Ovary (tissue), 9 donors: ENCODE data around the gene PLXNB2. TPM values are rescaled to one million over a fixed set of nuclear protein-coding genes. Genes with fewer than 3 reads are reported as not detected.

Experiments used
- DNase-seq, 5 donors: peaks; one replicate each; pipeline ENCODE4 v3.0.0-alpha.2; 2019 to 2020
- H3K27ac ChIP-seq, 2 donors: fragments of 200-600 bp; one replicate each; pipeline versions ENCODE4 v1.5.1 to v1.8.0; 2019 to 2022
- H3K27me3 ChIP-seq: fragments of 200-600 bp; one replicate; pipeline ENCODE4 v1.8.0; 2022
- H3K36me3 ChIP-seq: fragments of 200-600 bp; sonication (generic); one replicate; pipeline ENCODE4 v1.5.1; 2019
- H3K4me1 ChIP-seq: one replicate; pipeline ENCODE4 v1.8.1; 2013; ENCODE audit warnings: mild to moderate bottlenecking, moderate library complexity; ENCODE audit not compliant: insufficient read depth
- H3K4me3 ChIP-seq: fragments of 200-600 bp; sonication (generic); one replicate; pipeline ENCODE4 v1.5.1; 2017
- H3K9me3 ChIP-seq, 2 donors: fragments of 200-600 bp in 1 of 2; sonication (generic) in 1 of 2; one replicate each; pipeline versions ENCODE4 v1.5.1 to v1.8.1; 2013 to 2019; ENCODE audit warnings: mild to moderate bottlenecking in 1 of 2, moderate library complexity in 1 of 2
- EP300 ChIP-seq: sonication (generic); formaldehyde crosslinking; IDR thresholded peaks from one replicate; pipeline ENCODE4 v1.6.1; 2017; ENCODE audit warnings: antibody characterized with exemption
- POLR2A ChIP-seq: fragments of 450-650 bp; IDR thresholded peaks from one replicate; pipeline ENCODE4 v1.6.1; 2017; ENCODE audit warnings: antibody characterized with exemption, mild to moderate bottlenecking, moderate library complexity
- WGBS, 3 donors: extraction: QIAGEN DNeasy Blood & Tissue Kit in 1 of 3; methylation state at CpG; one replicate each; pipeline versions ENCODE4 v1.1.5 to v1.1.7; 2013 to 2017; 5-methylcytosine and 5-hydroxymethylcytosine counted together
- intact Hi-C, 4 donors: fragments of 100-400 bp; cut with DNase I; formaldehyde crosslinking; loops; one replicate each; pipeline versions ENCODE4 v1.11.0 to v1.15.1; 2022 to 2023
- polyA plus RNA-seq, 2 donors: library from polyadenylated mRNA; stranded (reverse); fragments of 200-250 nt in 1 of 2; fragments of 350-450 nt in 1 of 2; fragmentation: Illumina TruSeq in 1 of 2; extraction: RNeasy Lipid Tissue Mini Kit (QIAGEN cat#74804) in 1 of 2; gene quantifications; one replicate each; pipeline ENCODE4 v1.2.3, GENCODE V29; 2013 to 2014
- total RNA-seq, 7 donors: library from RNA; depleted of rRNA in 2 of 7; stranded (reverse); fragments of >200 nt in 2 of 7; fragmentation: NEBNext Ultra II Directional in 3 of 7; extraction: Animal tissue kit (Norgen Biotek cat#: 25700) in 3 of 7; gene quantifications; one replicate each; pipeline versions ENCODE4 v1.1.0 to v1.2.4, GENCODE V29; 2016 to 2023
- TF ChIP-seq, protein P1 (sequence below), 3 donors: fragments of 450-650 bp in 2 of 3; fragments of 200-600 bp in 1 of 3; IDR thresholded peaks; one replicate each; pipeline versions ENCODE4 v1.5.1 to v1.8.0; 2016 to 2022; ENCODE audit warnings: antibody characterized with exemption in 3 of 3, mild to moderate bottlenecking in 1 of 3
- donor health status: DM: no; HTN: no; CAD: no; lungs with moderate emphysema.
- donor health status: DM: no; HTN: no; CAD: no.
- donor health status: Bipolar disorder and iron deficiency.
- donor health status: DM: yes; HTN: yes; CAD: no.
- donor health status: DM: no; HTN: no; CAD: no.
- donor health status: DM: yes; HTN: yes; CAD: no.

PLXNB2 gene
- total and polyA plus RNA-seq, 9 donors = 26.5 to 274 (median 205) TPM

DNA sequence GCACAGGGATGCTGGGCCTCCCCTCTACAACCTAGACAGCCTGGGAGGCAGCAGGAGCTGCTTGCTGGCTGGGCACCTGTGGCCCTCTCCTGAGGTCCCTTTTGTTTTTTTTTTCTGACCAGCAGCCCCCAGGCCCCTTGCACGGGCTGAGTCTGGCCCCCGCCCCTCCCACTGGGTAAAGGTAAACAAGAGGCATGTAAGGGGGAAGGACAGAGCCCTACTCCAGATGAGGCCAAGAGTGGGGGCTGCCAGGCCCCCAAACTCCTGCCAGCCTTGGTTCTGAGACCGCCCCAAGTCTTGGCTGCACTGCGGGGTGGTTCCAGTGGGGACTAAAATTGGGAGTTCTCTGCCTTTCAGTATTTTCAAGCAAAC, 9.2 kb downstream of the PLXNB2 start:
- peak overlapping the region in 1 of 2 donors; percentile 52 for H3K27ac ChIP-seq
- H3K27me3 ChIP-seq = no peaks in the 10 kb centered on the region
- no peak overlapping the region for H3K4me3 ChIP-seq
- no peaks in the 10 kb centered on the region for H3K9me3 ChIP-seq
- TF ChIP-seq POLR2A (no peak), EP300 (no peak)
- TF ChIP-seq, protein P1, sequence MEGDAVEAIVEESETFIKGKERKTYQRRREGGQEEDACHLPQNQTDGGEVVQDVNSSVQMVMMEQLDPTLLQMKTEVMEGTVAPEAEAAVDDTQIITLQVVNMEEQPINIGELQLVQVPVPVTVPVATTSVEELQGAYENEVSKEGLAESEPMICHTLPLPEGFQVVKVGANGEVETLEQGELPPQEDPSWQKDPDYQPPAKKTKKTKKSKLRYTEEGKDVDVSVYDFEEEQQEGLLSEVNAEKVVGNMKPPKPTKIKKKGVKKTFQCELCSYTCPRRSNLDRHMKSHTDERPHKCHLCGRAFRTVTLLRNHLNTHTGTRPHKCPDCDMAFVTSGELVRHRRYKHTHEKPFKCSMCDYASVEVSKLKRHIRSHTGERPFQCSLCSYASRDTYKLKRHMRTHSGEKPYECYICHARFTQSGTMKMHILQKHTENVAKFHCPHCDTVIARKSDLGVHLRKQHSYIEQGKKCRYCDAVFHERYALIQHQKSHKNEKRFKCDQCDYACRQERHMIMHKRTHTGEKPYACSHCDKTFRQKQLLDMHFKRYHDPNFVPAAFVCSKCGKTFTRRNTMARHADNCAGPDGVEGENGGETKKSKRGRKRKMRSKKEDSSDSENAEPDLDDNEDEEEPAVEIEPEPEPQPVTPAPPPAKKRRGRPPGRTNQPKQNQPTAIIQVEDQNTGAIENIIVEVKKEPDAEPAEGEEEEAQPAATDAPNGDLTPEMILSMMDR (IDR thresholded peaks at IDR 0.05) = no peak
- H3K36me3 ChIP-seq = no peaks in the 10 kb centered on the region
- H3K4me1 ChIP-seq = peaks cover 61% of the 10 kb centered on the region
- intact Hi-C loops = no loop called here
- WGBS, 3 donors = 75 to 84% (median 80%) methylated on average over 4 of the region's 4 CpGs
- DNase-seq = no peak

DNA sequence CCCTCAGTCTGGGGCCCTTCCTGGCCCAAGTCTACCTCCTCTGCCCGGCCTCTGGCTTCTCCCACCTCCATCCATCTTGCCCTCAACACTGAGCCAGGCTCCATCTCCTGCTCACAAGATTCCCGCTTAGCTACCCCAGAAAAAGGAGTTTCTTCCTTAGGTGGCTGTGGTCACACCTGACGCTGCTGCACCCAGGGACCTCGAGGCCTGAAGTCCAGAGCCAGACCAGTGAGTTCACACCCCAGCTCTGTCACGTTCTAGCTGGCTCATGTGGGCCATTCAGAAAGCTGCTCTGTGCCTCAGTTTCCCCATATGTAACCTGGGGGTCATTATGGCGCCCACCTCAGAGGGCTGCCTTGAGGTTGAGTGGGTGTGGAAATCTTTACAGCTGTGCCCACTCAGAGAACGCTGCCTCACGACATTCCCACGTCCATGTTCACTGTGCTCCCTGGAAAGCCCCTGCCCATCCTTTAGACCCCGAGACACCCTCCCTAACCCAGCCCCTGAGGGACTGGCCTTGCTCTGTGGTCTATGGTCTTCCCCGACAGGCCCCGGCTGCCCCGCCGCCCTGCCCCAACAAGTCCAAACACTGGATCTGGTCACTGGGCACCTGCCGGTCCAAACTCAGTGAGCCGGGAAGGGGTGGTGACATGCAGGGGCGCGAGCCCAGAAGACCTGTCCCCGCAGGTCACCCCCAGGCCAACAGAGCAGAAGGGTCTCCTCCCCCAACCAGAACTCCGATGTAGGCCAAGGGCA, 9.8 kb downstream of the PLXNB2 start:
- DNase-seq = no peak
- intact Hi-C loops = no loop called here
- peaks cover 60% of the 10 kb centered on the region for H3K4me1 ChIP-seq
- H3K36me3 ChIP-seq = no peaks in the 10 kb centered on the region
- WGBS, 3 donors = 78 to 81% (median 79%) methylated on average over 20 of the region's 20 CpGs
- TF ChIP-seq, protein P1 (IDR thresholded peaks at IDR 0.05) = no peak
- no peak for TF ChIP-seq EP300
- TF ChIP-seq POLR2A = no peak
- no peak overlapping the region for H3K4me3 ChIP-seq
- H3K27me3 ChIP-seq = no peaks in the 10 kb centered on the region
- H3K9me3 ChIP-seq = no peaks in the 10 kb centered on the region
- H3K27ac ChIP-seq = peak overlapping the region in 1 of 2 donors; percentile 52

DNA sequence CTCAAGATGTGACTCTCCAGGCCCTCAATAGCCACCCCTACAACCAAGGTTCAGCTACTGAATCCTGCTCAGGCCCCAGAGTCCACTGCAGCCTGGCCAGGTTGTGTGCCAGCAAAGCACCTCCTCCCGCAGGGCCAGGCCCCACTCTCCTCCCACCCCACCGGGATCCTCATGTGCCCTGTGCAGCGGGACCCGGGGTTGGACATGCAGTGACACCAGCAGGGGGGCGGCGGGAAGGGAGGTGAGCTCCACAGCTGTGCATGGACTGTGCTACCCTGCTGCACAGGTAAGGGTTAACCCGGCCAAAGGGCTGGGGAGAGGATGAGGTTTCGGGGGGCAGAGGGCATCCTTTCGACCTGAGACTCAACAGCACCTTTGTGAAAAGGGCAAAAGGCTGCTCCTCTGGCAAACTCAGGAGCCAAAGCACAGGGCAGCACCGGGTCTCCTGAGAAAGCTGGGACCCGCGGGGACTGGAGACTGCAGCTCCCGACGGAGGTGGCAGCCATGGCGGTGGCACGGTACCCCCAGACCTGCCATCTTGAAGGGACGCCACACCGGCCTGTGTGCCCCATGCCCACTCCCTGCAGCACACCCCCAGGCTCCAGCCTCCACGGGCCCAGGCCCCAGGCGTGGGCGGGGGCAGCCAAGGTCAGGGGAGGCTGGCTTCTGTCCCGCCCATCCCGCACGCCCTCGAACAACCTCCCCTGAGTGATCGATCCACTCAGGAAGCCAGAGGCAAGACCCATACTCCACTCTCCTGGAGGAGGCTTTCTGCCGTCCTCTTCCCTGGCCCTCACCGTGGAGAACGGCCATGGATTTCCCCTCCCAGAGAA, 10.6 kb downstream of the PLXNB2 start:
- peak in 1 of 5 donors; percentile 42 for DNase-seq
- Histone ChIP-seq H3K36me3 (no peaks in the 10 kb centered on the region), H3K9me3 (no peaks in the 10 kb centered on the region), H3K27me3 (no peaks in the 10 kb centered on the region), H3K4me1 (peaks cover 57% of the 10 kb centered on the region), H3K4me3 (no peak overlapping the region), H3K27ac (peak overlapping the region in 1 of 2 donors; percentile 45)
- intact Hi-C loops = no loop called here
- WGBS, 3 donors = 43 to 48% (median 44%) methylated on average over 23 to 29 of the region's 29 CpGs
- TF ChIP-seq EP300 = no peak
- TF ChIP-seq, protein P1 (IDR thresholded peaks at IDR 0.05) = no peak
- TF ChIP-seq POLR2A = no peak

DNA sequence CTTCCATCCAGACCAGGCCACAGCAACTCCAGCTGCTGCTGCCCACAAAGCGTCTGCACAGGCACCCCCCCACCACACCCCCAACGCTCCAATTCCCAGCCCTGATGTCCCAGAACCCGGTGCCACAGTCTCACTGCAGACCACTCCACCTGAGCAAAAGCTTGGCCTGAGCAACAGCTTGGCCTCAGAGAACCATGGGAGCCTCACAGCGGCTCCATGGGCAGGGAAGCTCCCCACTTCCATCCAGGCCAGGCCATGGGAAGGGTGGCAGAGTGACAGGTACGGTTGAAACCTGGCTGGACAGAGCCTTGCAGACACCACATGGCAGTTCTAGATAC, 13.2 kb downstream of the PLXNB2 start:
- intact Hi-C loops = loop anchor here in 1 of 4 donors (5.0 kb wide), 1 partner anchor 33 kb away; the partner anchor contains the start of gene DENND6B
- WGBS, 3 donors = 35 to 49% (median 35%) methylated on average over 3 to 5 of the region's 5 CpGs
- Histone ChIP-seq H3K36me3 (no peaks in the 10 kb centered on the region), H3K27me3 (no peaks in the 10 kb centered on the region), H3K4me3 (no peak overlapping the region), H3K4me1 (peaks cover 34% of the 10 kb centered on the region), H3K27ac (peak overlapping the region; percentile 61 to 72), H3K9me3 (no peaks in the 10 kb centered on the region)
- no peak for DNase-seq
- no peak for TF ChIP-seq POLR2A
- TF ChIP-seq, protein P1 (IDR thresholded peaks at IDR 0.05) = no peak
- no peak for TF ChIP-seq EP300
